ENCODE results near the gene ANKRD17.

ANKRD17 gene

GRCh38 chr4:73197220-73197619, 61.4 kb downstream of the ANKRD17 start:
- no peak for DNase-seq (ENCODE audit: low read depth in 1 of 2, low spot score in 1 of 2)

GRCh38 chr4:73194064-73194463, 64.5 kb downstream of the ANKRD17 start:
- no peak for DNase-seq (ENCODE audit: low read depth in 1 of 2, low spot score in 1 of 2)

- no peak for DNase-seq (ENCODE audit: low read depth in 1 of 2, low spot score in 1 of 2)
Measured at GRCh38 chr4:73193659-73194058, 64.9 kb downstream of the ANKRD17 start.

GRCh38 chr4:73193155-73193554, 65.4 kb downstream of the ANKRD17 start:
- DNase-seq (ENCODE audit: low read depth in 1 of 2, low spot score in 1 of 2) = no peak

- DNase-seq (ENCODE audit: low read depth in 1 of 2, low spot score in 1 of 2) = no peak
Measured at GRCh38 chr4:73189274-73189810, 69.3 kb downstream of the ANKRD17 start.

GRCh38 chr4:73187325-73187724, 71.3 kb downstream of the ANKRD17 start:
- DNase-seq (ENCODE audit: low read depth in 1 of 2, low spot score in 1 of 2) = no peak

- DNase-seq (ENCODE audit: low read depth in 1 of 2, low spot score in 1 of 2) = no peak
Measured at GRCh38 chr4:73185903-73186302, 72.7 kb downstream of the ANKRD17 start.

- no peak for DNase-seq (ENCODE audit: low read depth in 1 of 2, low spot score in 1 of 2)
Measured at GRCh38 chr4:73181231-73181630, 77.4 kb downstream of the ANKRD17 start.

GRCh38 chr4:73178389-73178788, 80.2 kb downstream of the ANKRD17 start:
- no peak for DNase-seq (ENCODE audit: low read depth in 1 of 2, low spot score in 1 of 2)

GRCh38 chr4:73172161-73172560, 86.4 kb downstream of the ANKRD17 start:
- DNase-seq (ENCODE audit: low read depth in 1 of 2, low spot score in 1 of 2) = no peak

- DNase-seq (ENCODE audit: low read depth in 1 of 2, low spot score in 1 of 2) = no peak
Measured at GRCh38 chr4:73170518-73171198, 87.9 kb downstream of the ANKRD17 start.

GRCh38 chr4:73166212-73166611, 92.4 kb downstream of the ANKRD17 start:
- no peak for DNase-seq (ENCODE audit: low read depth in 1 of 2, low spot score in 1 of 2)

GRCh38 chr4:73161527-73162185, 96.9 kb downstream of the ANKRD17 start:
- DNase-seq (ENCODE audit: low read depth in 1 of 2, low spot score in 1 of 2) = no peak

- DNase-seq (ENCODE audit: low read depth in 1 of 2, low spot score in 1 of 2) = no peak
Measured at GRCh38 chr4:73156394-73156793, 102.2 kb downstream of the ANKRD17 start.

- DNase-seq (ENCODE audit: low read depth in 1 of 2, low spot score in 1 of 2) = no peak
Measured at GRCh38 chr4:73152893-73153292, 105.7 kb downstream of the ANKRD17 start.

- no peak for DNase-seq (ENCODE audit: low read depth in 1 of 2, low spot score in 1 of 2)
Measured at GRCh38 chr4:73142995-73143547, 115.5 kb downstream of the ANKRD17 start.

GRCh38 chr4:73139991-73140390, 118.6 kb downstream of the ANKRD17 start:
- no peak for DNase-seq (ENCODE audit: low read depth in 1 of 2, low spot score in 1 of 2)

- DNase-seq (ENCODE audit: low read depth in 1 of 2, low spot score in 1 of 2) = no peak
Measured at GRCh38 chr4:73139245-73139644, 119.4 kb downstream of the ANKRD17 start.

- no peak for DNase-seq (ENCODE audit: low read depth in 1 of 2, low spot score in 1 of 2)
Measured at GRCh38 chr4:73137121-73137520, 121.5 kb downstream of the ANKRD17 start.

GRCh38 chr4:73133784-73134183, 124.8 kb downstream of the ANKRD17 start:
- no peak for DNase-seq (ENCODE audit: low read depth in 1 of 2, low spot score in 1 of 2)

- DNase-seq (ENCODE audit: low read depth in 1 of 2, low spot score in 1 of 2) = no peak
Measured at GRCh38 chr4:73131281-73131680, 127.3 kb downstream of the ANKRD17 start.

GRCh38 chr4:73129319-73129718, 129.3 kb downstream of the ANKRD17 start:
- DNase-seq (ENCODE audit: low read depth in 1 of 2, low spot score in 1 of 2) = no peak

Measured in activated T-helper 1 cell treated with anti-CD3 and anti-CD28 coated beads, Interleukin-2, amount 50 U/mL, for 16 hours (primary cell).